NCI-H345 treated with DMSO at 0.1 percent for 48 hours (cell line): ENCODE results near the gene CCDC157.

Experiments used
- DNase-seq: peaks from one replicate; lab custom pipeline; 2025; ENCODE audit not compliant: unreplicated experiment; lab: John Stamatoyannopoulos, UW

CCDC157 gene

GRCh38 chr22:30411780-30412179, 55.0 kb downstream of the CCDC157 start:
- DNase-seq: no peak

GRCh38 chr22:30413001-30413400, 56.2 kb downstream of the CCDC157 start:
- no peak for DNase-seq

- DNase-seq: no peak
These were observed 57.1 kb downstream of the CCDC157 start for GRCh38 chr22:30413745-30414524.

- DNase-seq: no peak
These were observed 57.8 kb downstream of the CCDC157 start for GRCh38 chr22:30414525-30415047.

GRCh38 chr22:30416403-30416802, 59.6 kb downstream of the CCDC157 start:
- DNase-seq: no peak

- DNase-seq: no peak
These were observed 60.0 kb downstream of the CCDC157 start for GRCh38 chr22:30416837-30417236.

GRCh38 chr22:30420347-30421125, 63.7 kb downstream of the CCDC157 start:
- no peak for DNase-seq

- no peak for DNase-seq
These were observed 65.1 kb downstream of the CCDC157 start for GRCh38 chr22:30421695-30422480.

- peak; percentile 0 for DNase-seq
These were observed 65.9 kb downstream of the CCDC157 start for GRCh38 chr22:30422481-30423300.

- DNase-seq: peak; percentile 50
These were observed 66.6 kb downstream of the CCDC157 start for GRCh38 chr22:30423301-30423958.

GRCh38 chr22:30423959-30424533, 67.2 kb downstream of the CCDC157 start:
- peak; percentile 98 for DNase-seq

- no peak for DNase-seq
These were observed 67.9 kb downstream of the CCDC157 start for GRCh38 chr22:30424534-30425326.

- DNase-seq: no peak
These were observed 68.5 kb downstream of the CCDC157 start for GRCh38 chr22:30425327-30425615.

GRCh38 chr22:30425616-30426387, 69.0 kb downstream of the CCDC157 start, which contains the start of gene MTFP1:
MTFP1 (plus strand) TSS chr22:30425768; CDS start chr22:30425880, 112 bp downstream.
- peak; percentile 16 for DNase-seq
